Measurements from ENCODE around the gene FLT1.

FLT1 gene

DNA sequence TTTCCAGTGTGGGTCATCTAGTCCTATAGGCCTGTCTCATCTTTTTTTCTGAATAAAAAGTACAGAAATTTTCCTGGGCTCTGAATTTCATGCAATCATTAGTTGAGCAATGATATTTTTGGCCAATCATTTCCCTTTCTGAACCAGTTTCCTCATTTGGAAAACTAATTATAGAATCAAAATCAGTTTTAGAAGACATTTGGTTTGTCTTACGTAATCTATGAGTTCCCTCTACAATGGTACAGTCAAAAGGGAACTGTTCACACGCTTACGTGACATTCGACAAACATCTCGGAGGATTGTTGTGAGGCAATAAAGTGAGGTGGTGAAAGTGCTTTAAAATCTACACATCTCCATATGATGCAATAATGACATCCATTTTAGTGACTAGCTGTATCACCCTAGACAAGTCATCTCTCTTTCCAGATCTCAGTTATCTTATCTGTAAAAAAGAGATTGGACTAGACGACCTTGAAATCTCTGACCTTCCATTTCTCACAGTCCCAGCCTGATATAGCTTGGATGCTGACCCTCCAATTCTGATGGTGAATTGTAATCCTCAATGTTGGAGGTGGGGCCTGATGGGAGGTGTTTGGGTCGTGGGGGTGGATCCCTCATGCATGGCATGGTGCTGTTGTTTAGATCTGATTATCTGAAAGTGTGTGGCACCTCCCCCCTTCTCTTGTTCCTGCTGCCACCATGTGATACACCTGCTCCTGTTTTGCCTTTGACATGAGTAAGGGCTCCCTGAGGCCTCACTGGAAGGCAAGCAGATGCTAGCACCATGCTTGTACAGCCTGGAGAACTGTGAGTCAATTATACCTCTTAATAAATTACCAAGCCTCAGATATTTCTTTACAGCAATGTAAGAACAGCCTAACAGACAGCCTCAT is 26.7 kb downstream of the FLT1 start:
- Histone ChIP-seq H3K27me3 (ENCODE audit: control insufficient read depth in 5 of 5, insufficient read depth in 4 of 5, low read length in 5 of 5) (peaks cover 0 to 2% (median 0%) of the 10 kb centered on the region in 5 donors), H3K4me1 (ENCODE audit: control insufficient read depth in 5 of 5, insufficient read depth in 5 of 5, low read length in 5 of 5) (peaks cover 0 to 18% (median 2%) of the 10 kb centered on the region in 5 donors), H3K4me3 (ENCODE audit: low read depth in 1 of 5, low read length in 5 of 5) (no peak overlapping the region), H3K36me3 (ENCODE audit: control insufficient read depth in 5 of 5, insufficient read depth in 5 of 5, low read length in 5 of 5) (no peaks in the 10 kb centered on the region), H3K9me3 (ENCODE audit: control insufficient read depth in 5 of 5, low read length in 5 of 5) (no peaks in the 10 kb centered on the region), H3K27ac (ENCODE audit: low read depth, low read length) (no peak overlapping the region), H3K9ac (ENCODE audit: low read length in 5 of 5) (no peak overlapping the region)

DNA sequence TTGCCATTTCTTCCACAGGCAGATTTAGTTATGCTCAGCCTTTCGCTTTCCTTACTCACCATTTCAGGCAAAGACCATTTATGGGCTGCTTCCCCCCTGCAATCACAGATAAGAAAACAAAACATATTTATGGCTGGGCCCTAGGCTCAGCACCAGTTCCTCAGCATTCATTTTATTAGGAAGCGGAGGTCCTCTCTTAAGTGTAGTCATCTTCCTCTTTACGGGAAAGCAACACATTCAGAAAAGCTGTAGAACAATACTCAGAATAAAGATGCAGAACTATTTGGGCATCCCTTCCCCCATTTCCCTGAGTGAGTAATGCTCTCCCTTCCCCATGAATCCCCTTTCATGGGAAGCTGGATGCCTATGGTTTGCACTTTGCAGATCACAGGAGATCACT is 27.9 kb downstream of the FLT1 start:
- H3K27me3 ChIP-seq (ENCODE audit: control insufficient read depth in 5 of 5, insufficient read depth in 4 of 5, low read length in 5 of 5): peaks cover 0 to 2% (median 0%) of the 10 kb centered on the region in 5 donors
- H3K4me3 ChIP-seq (ENCODE audit: low read depth in 1 of 5, low read length in 5 of 5): no peak overlapping the region
- H3K27ac ChIP-seq (ENCODE audit: low read depth, low read length): no peak overlapping the region
- peaks cover 0 to 18% (median 2%) of the 10 kb centered on the region in 5 donors for H3K4me1 ChIP-seq (ENCODE audit: control insufficient read depth in 5 of 5, insufficient read depth in 5 of 5, low read length in 5 of 5)
- H3K36me3 ChIP-seq (ENCODE audit: control insufficient read depth in 5 of 5, insufficient read depth in 5 of 5, low read length in 5 of 5): peaks cover 0 to 4% (median 0%) of the 10 kb centered on the region in 5 donors
- no peaks in the 10 kb centered on the region for H3K9me3 ChIP-seq (ENCODE audit: control insufficient read depth in 5 of 5, low read length in 5 of 5)
- H3K9ac ChIP-seq (ENCODE audit: low read length in 5 of 5): no peak overlapping the region

DNA sequence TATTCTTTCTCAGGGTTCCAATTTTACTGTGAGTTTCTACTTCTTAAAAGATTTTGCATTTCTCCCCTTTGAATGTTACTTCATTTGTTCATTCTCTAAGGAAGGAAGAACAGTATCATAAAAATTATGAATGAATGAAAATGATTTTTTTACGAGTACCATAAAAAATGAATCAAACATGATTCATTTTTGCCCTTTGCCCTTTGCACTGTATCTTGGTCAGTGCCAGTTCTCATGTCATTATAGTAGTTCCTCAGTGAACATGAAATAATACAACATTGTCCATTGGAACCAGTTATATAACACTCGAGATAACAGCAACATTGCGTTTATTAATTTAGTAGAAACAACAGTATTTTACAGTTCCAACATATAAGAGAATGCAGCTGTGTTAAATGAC is 28.8 kb downstream of the FLT1 start:
- Histone ChIP-seq H3K4me3 (ENCODE audit: low read depth in 1 of 5, low read length in 5 of 5) (no peak overlapping the region), H3K27ac (ENCODE audit: low read depth, low read length) (no peak overlapping the region), H3K4me1 (ENCODE audit: control insufficient read depth in 5 of 5, insufficient read depth in 5 of 5, low read length in 5 of 5) (peaks cover 0 to 18% (median 2%) of the 10 kb centered on the region in 5 donors), H3K9me3 (ENCODE audit: control insufficient read depth in 5 of 5, low read length in 5 of 5) (no peaks in the 10 kb centered on the region), H3K9ac (ENCODE audit: low read length in 5 of 5) (no peak overlapping the region), H3K36me3 (ENCODE audit: control insufficient read depth in 5 of 5, insufficient read depth in 5 of 5, low read length in 5 of 5) (peaks cover 0 to 4% (median 0%) of the 10 kb centered on the region in 5 donors), H3K27me3 (ENCODE audit: control insufficient read depth in 5 of 5, insufficient read depth in 4 of 5, low read length in 5 of 5) (peaks cover 0 to 2% (median 0%) of the 10 kb centered on the region in 5 donors)

DNA sequence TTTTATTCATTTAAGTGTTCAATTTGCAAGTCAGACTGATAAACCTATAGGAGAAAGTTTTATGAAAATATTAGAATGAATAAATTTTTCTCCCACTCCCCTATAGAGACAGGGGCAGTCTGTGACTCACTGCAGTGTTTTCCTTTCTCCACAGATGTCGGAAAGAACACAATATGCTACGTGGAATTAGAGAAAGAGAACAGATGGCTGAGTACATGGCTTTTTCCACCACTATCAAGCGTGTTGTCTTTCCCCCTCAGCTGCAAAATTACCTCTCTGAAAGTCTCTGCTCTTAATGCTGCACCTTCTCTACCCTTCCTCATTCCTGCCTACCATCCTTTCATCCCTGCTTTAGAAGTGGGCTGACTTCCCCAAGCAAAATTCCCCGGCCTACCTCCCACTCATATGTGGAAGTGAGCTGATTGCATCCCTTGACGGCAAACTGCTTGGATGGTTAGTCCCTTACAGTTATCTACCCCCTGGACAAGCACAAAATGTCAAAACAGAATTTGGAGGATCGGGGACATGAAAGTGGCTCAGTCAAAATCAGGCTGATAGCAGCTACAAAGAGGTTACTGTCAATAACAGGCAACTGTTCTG is 30.0 kb downstream of the FLT1 start:
- Histone ChIP-seq H3K36me3 (ENCODE audit: control insufficient read depth in 5 of 5, insufficient read depth in 5 of 5, low read length in 5 of 5) (peaks cover 0 to 4% (median 0%) of the 10 kb centered on the region in 5 donors), H3K27ac (ENCODE audit: low read depth, low read length) (no peak overlapping the region), H3K4me1 (ENCODE audit: control insufficient read depth in 5 of 5, insufficient read depth in 5 of 5, low read length in 5 of 5) (peaks cover 0 to 14% (median 2%) of the 10 kb centered on the region in 5 donors), H3K27me3 (ENCODE audit: control insufficient read depth in 5 of 5, insufficient read depth in 4 of 5, low read length in 5 of 5) (peaks cover 0 to 2% (median 0%) of the 10 kb centered on the region in 5 donors), H3K9me3 (ENCODE audit: control insufficient read depth in 5 of 5, low read length in 5 of 5) (no peaks in the 10 kb centered on the region), H3K4me3 (ENCODE audit: low read depth in 1 of 5, low read length in 5 of 5) (no peak overlapping the region), H3K9ac (ENCODE audit: low read length in 5 of 5) (no peak overlapping the region)

DNA sequence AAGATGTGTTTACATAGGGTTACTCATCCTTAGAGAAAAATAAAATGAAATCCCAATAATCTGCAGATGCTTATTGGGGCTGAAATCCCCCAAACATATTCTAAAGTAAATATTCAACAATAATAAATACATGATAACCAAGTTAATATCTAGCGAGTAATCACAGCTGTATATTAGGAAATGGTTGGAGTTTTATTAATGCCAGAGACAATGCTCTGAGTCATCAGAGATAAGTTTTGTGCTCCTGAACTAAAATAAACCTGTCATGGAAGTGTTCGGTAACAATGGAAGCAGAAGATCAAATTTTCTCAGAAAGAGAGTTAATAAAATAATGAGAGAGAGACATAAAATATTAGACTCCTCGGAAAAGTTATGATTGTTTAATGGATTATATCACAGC is 31.4 kb downstream of the FLT1 start:
- peaks cover 0 to 12% (median 2%) of the 10 kb centered on the region in 5 donors for H3K4me1 ChIP-seq (ENCODE audit: control insufficient read depth in 5 of 5, insufficient read depth in 5 of 5, low read length in 5 of 5)
- H3K9me3 ChIP-seq (ENCODE audit: control insufficient read depth in 5 of 5, low read length in 5 of 5): no peaks in the 10 kb centered on the region
- no peak overlapping the region for H3K9ac ChIP-seq (ENCODE audit: low read length in 5 of 5)
- H3K27me3 ChIP-seq (ENCODE audit: control insufficient read depth in 5 of 5, insufficient read depth in 4 of 5, low read length in 5 of 5): peaks cover 0 to 2% (median 0%) of the 10 kb centered on the region in 5 donors
- no peak overlapping the region for H3K27ac ChIP-seq (ENCODE audit: low read depth, low read length)
- H3K36me3 ChIP-seq (ENCODE audit: control insufficient read depth in 5 of 5, insufficient read depth in 5 of 5, low read length in 5 of 5): peaks cover 0 to 12% (median 0%) of the 10 kb centered on the region in 5 donors
- no peak overlapping the region for H3K4me3 ChIP-seq (ENCODE audit: low read depth in 1 of 5, low read length in 5 of 5)

DNA sequence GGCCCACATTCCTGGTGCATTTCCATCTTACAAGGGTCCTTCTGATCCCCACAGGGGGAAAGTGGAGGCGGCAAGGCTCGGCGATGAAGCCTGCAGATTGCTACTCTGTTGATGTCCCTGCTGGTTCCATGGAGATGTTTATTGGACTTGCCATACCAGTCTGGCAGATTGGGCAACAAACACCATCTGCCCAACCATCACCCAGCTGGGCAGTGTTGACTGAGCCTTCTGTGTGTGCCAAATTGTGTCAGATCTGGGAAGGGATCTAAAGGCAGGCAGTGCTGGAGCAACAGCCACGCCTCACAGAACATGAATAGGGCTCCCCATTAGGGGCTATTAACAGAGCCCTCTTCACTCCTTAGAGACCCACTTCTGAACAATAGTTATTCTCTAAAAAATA is 35.0 kb downstream of the FLT1 start:
- no peak overlapping the region for H3K27ac ChIP-seq (ENCODE audit: low read depth, low read length)

DNA sequence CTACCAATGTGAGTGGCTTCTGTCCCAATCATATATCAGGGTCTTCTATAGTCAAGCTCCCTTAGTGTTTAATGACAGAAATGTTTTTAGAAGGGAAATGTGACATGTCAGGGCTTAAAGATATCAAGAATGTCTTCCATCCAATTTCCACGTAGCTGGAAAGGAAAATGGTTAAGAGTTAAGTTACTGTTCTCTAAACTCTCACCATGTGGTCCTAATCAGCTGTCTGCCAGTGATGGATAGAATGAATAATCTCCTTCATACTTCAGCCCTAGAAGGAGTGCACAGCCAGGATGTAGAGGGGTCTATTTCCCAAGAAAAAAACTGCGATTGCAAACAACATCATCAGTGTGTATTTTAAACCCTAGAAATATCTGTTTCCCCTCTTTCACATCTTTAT is 36.3 kb downstream of the FLT1 start:
- no peak overlapping the region for H3K27ac ChIP-seq (ENCODE audit: low read depth, low read length)
- no peak overlapping the region for H3K9ac ChIP-seq (ENCODE audit: low read length in 5 of 5)
- peaks cover 0 to 2% (median 0%) of the 10 kb centered on the region in 5 donors for H3K27me3 ChIP-seq (ENCODE audit: control insufficient read depth in 5 of 5, insufficient read depth in 4 of 5, low read length in 5 of 5)
- no peaks in the 10 kb centered on the region for H3K9me3 ChIP-seq (ENCODE audit: control insufficient read depth in 5 of 5, low read length in 5 of 5)
- peaks cover 0 to 16% (median 0%) of the 10 kb centered on the region in 5 donors for H3K36me3 ChIP-seq (ENCODE audit: control insufficient read depth in 5 of 5, insufficient read depth in 5 of 5, low read length in 5 of 5)
- no peak overlapping the region for H3K4me3 ChIP-seq (ENCODE audit: low read depth in 1 of 5, low read length in 5 of 5)
- H3K4me1 ChIP-seq (ENCODE audit: control insufficient read depth in 5 of 5, insufficient read depth in 5 of 5, low read length in 5 of 5): peaks cover 0 to 13% (median 0%) of the 10 kb centered on the region in 5 donors

More for the DNA sequence above, 35.0 kb downstream of the FLT1 start:
- peaks cover 0 to 12% (median 0%) of the 10 kb centered on the region in 5 donors for H3K36me3 ChIP-seq (ENCODE audit: control insufficient read depth in 5 of 5, insufficient read depth in 5 of 5, low read length in 5 of 5)
- H3K9ac ChIP-seq (ENCODE audit: low read length in 5 of 5): no peak overlapping the region
- H3K9me3 ChIP-seq (ENCODE audit: control insufficient read depth in 5 of 5, low read length in 5 of 5): no peaks in the 10 kb centered on the region
- no peak overlapping the region for H3K4me3 ChIP-seq (ENCODE audit: low read depth in 1 of 5, low read length in 5 of 5)
- peaks cover 0 to 2% (median 0%) of the 10 kb centered on the region in 5 donors for H3K27me3 ChIP-seq (ENCODE audit: control insufficient read depth in 5 of 5, insufficient read depth in 4 of 5, low read length in 5 of 5)
- H3K4me1 ChIP-seq (ENCODE audit: control insufficient read depth in 5 of 5, insufficient read depth in 5 of 5, low read length in 5 of 5): peaks cover 0 to 13% (median 0%) of the 10 kb centered on the region in 5 donors

DNA sequence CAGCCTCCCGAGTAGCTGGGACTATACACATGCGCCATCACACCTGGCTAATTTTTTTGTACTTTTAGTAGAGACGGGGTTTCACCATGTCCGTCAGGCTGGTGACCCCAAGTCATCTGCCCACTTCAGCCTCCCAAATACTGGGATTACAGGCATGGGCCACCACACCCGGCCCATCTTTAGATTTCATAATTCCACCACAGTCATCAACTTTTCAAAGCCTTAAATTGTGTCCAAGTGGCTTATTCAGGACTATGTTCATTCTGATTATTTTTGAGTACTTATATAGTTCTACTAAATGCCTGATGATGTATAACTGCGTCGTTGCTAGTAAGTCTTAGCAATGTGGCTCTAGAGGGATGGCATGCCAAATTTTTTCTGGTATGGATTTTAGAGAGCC is 36.9 kb downstream of the FLT1 start:
- Histone ChIP-seq H3K27ac (ENCODE audit: low read depth, low read length) (no peak overlapping the region), H3K9me3 (ENCODE audit: control insufficient read depth in 5 of 5, low read length in 5 of 5) (no peaks in the 10 kb centered on the region), H3K4me1 (ENCODE audit: control insufficient read depth in 5 of 5, insufficient read depth in 5 of 5, low read length in 5 of 5) (peaks cover 0 to 16% (median 0%) of the 10 kb centered on the region in 5 donors), H3K9ac (ENCODE audit: low read length in 5 of 5) (no peak overlapping the region), H3K36me3 (ENCODE audit: control insufficient read depth in 5 of 5, insufficient read depth in 5 of 5, low read length in 5 of 5) (peaks cover 0 to 16% (median 0%) of the 10 kb centered on the region in 5 donors), H3K27me3 (ENCODE audit: control insufficient read depth in 5 of 5, insufficient read depth in 4 of 5, low read length in 5 of 5) (peaks cover 0 to 2% (median 0%) of the 10 kb centered on the region in 5 donors), H3K4me3 (ENCODE audit: low read depth in 1 of 5, low read length in 5 of 5) (no peak overlapping the region)

DNA sequence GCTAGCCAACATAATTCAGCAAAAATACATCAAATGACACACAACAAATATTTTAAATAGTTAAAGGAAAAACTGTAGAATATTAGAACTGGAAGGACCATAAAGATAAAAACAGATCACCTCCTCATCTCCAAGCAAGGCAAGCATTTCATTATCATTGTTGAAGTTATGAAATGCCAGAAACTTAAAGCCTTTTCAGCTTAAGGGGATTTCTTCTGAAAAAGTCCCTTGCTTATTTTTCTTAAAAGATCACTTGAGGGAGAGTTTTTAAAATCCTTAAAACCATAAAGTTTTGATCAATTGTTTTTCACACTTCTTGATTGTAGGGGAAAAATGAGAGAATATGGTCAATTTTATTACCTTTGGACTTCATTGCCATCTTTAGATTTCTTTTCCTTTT is 37.4 kb downstream of the FLT1 start:
- Histone ChIP-seq H3K36me3 (ENCODE audit: control insufficient read depth in 5 of 5, insufficient read depth in 5 of 5, low read length in 5 of 5) (peaks cover 0 to 16% (median 0%) of the 10 kb centered on the region in 5 donors), H3K9me3 (ENCODE audit: control insufficient read depth in 5 of 5, low read length in 5 of 5) (no peaks in the 10 kb centered on the region), H3K27me3 (ENCODE audit: control insufficient read depth in 5 of 5, insufficient read depth in 4 of 5, low read length in 5 of 5) (no peaks in the 10 kb centered on the region)

More for the DNA sequence above, 37.4 kb downstream of the FLT1 start:
- H3K9ac ChIP-seq (ENCODE audit: low read length in 5 of 5): no peak overlapping the region
- peaks cover 0 to 16% (median 0%) of the 10 kb centered on the region in 5 donors for H3K4me1 ChIP-seq (ENCODE audit: control insufficient read depth in 5 of 5, insufficient read depth in 5 of 5, low read length in 5 of 5)
- no peak overlapping the region for H3K27ac ChIP-seq (ENCODE audit: low read depth, low read length)
- H3K4me3 ChIP-seq (ENCODE audit: low read depth in 1 of 5, low read length in 5 of 5): no peak overlapping the region
